Chondrocyte (in vitro differentiated cells): ENCODE results near the gene MKKS. TPM values are rescaled to one million over a fixed set of nuclear protein-coding genes. Genes with fewer than 3 reads are reported as not detected.

Source experiments
- DNase-seq: peaks from one replicate; pipeline ENCODE4 v3.0.0; 2021; ENCODE audit warnings: mixed read lengths, low spot score
- H3K27ac Mint-ChIP-seq: one replicate; pipeline ENCODE4 v1.8.0; 2021; ENCODE audit warnings: mild to moderate bottlenecking, moderate library complexity, mixed read lengths; ENCODE audit not compliant: unreplicated experiment
- H3K27me3 Mint-ChIP-seq: 2 replicates; pipeline ENCODE4 v1.8.0; 2021; ENCODE audit warnings: low read depth, mixed read lengths
- H3K36me3 Mint-ChIP-seq: 2 replicates; pipeline ENCODE4 v1.8.0; 2021; ENCODE audit warnings: low read depth, mixed read lengths
- H3K4me1 Mint-ChIP-seq: 2 replicates; pipeline ENCODE4 v1.8.0; 2021; ENCODE audit warnings: low read depth, mild to moderate bottlenecking, mixed read lengths
- H3K4me3 Mint-ChIP-seq: one replicate; pipeline ENCODE4 v1.8.0; 2021; ENCODE audit warnings: mild to moderate bottlenecking, moderate library complexity, mixed read lengths; ENCODE audit not compliant: unreplicated experiment
- H3K9me3 Mint-ChIP-seq: 2 replicates; pipeline ENCODE4 v1.8.0; 2021; ENCODE audit warnings: low read depth, mixed read lengths
- CTCF ChIP-seq: fragments of 200-600 bp; sonication (generic); IDR thresholded peaks from 2 replicates; pipeline ENCODE4 v1.5.0; 2021; ENCODE audit warnings: antibody characterized with exemption, mild to moderate bottlenecking, moderate library complexity
- total RNA-seq: library from RNA; stranded (reverse); gene quantifications from 3 replicates; pipeline ENCODE4 v1.2.1, GENCODE V29; 2021

The MKKS gene
- total RNA-seq, 1 donor from 2014 or later = 12.6 TPM

GRCh38 chr20:10466325-10466724 is 32.3 kb upstream of the MKKS start:
- no peak for TF ChIP-seq CTCF
- H3K9me3 Mint-ChIP-seq = peaks cover 6% of the 10 kb centered on the region
- peak overlapping the region; percentile 52 for H3K4me3 Mint-ChIP-seq
- peaks cover 2% of the 10 kb centered on the region for H3K36me3 Mint-ChIP-seq
- H3K27ac Mint-ChIP-seq = peak overlapping the region; percentile 89
- DNase-seq = no peak
- peaks cover 44% of the 10 kb centered on the region for H3K4me1 Mint-ChIP-seq
- H3K27me3 Mint-ChIP-seq = no peaks in the 10 kb centered on the region

GRCh38 chr20:10465135-10465534 is 31.1 kb upstream of the MKKS start:
- Mint-ChIP-seq H3K27me3 (no peaks in the 10 kb centered on the region), H3K4me1 (peaks cover 43% of the 10 kb centered on the region), H3K27ac (no peak overlapping the region), H3K36me3 (peaks cover 3% of the 10 kb centered on the region), H3K4me3 (no peak overlapping the region), H3K9me3 (peaks cover 8% of the 10 kb centered on the region)
- no peak for DNase-seq
- TF ChIP-seq CTCF = no peak

GRCh38 chr20:10463622-10464021 is 29.6 kb upstream of the MKKS start:
- no peak for DNase-seq
- H3K27ac Mint-ChIP-seq = no peak overlapping the region
- peaks cover 8% of the 10 kb centered on the region for H3K9me3 Mint-ChIP-seq
- H3K4me1 Mint-ChIP-seq = peaks cover 33% of the 10 kb centered on the region
- TF ChIP-seq CTCF = no peak
- H3K36me3 Mint-ChIP-seq = peaks cover 8% of the 10 kb centered on the region
- no peak overlapping the region for H3K4me3 Mint-ChIP-seq
- no peaks in the 10 kb centered on the region for H3K27me3 Mint-ChIP-seq

- Mint-ChIP-seq H3K27me3 (no peaks in the 10 kb centered on the region), H3K27ac (no peak overlapping the region), H3K4me1 (peaks cover 22% of the 10 kb centered on the region), H3K4me3 (no peak overlapping the region), H3K36me3 (peaks cover 9% of the 10 kb centered on the region), H3K9me3 (peaks cover 10% of the 10 kb centered on the region)
- DNase-seq = no peak
- no peak for TF ChIP-seq CTCF
Measured at GRCh38 chr20:10462516-10462915, 28.5 kb upstream of the MKKS start.

- Mint-ChIP-seq H3K9me3 (peaks cover 16% of the 10 kb centered on the region), H3K4me3 (no peak overlapping the region), H3K27me3 (no peaks in the 10 kb centered on the region), H3K4me1 (peaks cover 12% of the 10 kb centered on the region), H3K36me3 (peaks cover 10% of the 10 kb centered on the region), H3K27ac (no peak overlapping the region)
- DNase-seq = no peak
- no peak for TF ChIP-seq CTCF
Measured at GRCh38 chr20:10461495-10461894, 27.5 kb upstream of the MKKS start.
